Psoas muscle (tissue), 8 donors: ENCODE measurements around the gene POFUT2. TPM values are rescaled to one million over a fixed set of nuclear protein-coding genes. Genes with fewer than 3 reads are reported as not detected.

Source experiments
- ATAC-seq, 4 donors: fragments of 200-7000 bp; cut with Tn5 transposase; one replicate each; pipeline ENCODE4 v1.9.1; 2020; ENCODE audit warnings: moderate library complexity in 3 of 4, mild to moderate bottlenecking in 2 of 4
- DNase-seq, 2 donors: peaks; one replicate each; pipeline ENCODE4 v3.0.0-alpha.2; 2020
- H3K27ac ChIP-seq: fragments of 200-600 bp; one replicate; pipeline ENCODE4 v1.8.0; 2022
- H3K27me3 ChIP-seq, 3 donors: fragments of 200-600 bp in 1 of 3; one replicate each; pipeline versions ENCODE4 v1.6.1 to v1.8.0; 2013 to 2022; ENCODE audit warnings: low read length in 2 of 3, mild to moderate bottlenecking in 2 of 3, moderate library complexity in 1 of 3; ENCODE audit not compliant: insufficient read depth in 3 of 3
- H3K36me3 ChIP-seq, 2 donors: fragments of 200-600 bp in 1 of 2; one replicate each; pipeline versions ENCODE4 v1.6.1 to v1.8.0; 2013 to 2022; ENCODE audit warnings: low read depth in 1 of 2, mild to moderate bottlenecking in 1 of 2, moderate library complexity in 1 of 2; ENCODE audit not compliant: insufficient read depth in 1 of 2
- H3K4me1 ChIP-seq: fragments of 200-600 bp; one replicate; pipeline ENCODE4 v1.8.0; 2022
- H3K4me3 ChIP-seq: fragments of 200-600 bp; one replicate; pipeline ENCODE4 v1.8.0; 2022; ENCODE audit warnings: mild to moderate bottlenecking
- H3K9me3 ChIP-seq: fragments of 200-600 bp; one replicate; pipeline ENCODE4 v1.8.0; 2022
- CTCF ChIP-seq: fragments of 200-600 bp; IDR thresholded peaks from one replicate; pipeline ENCODE4 v1.8.0; 2022; ENCODE audit warnings: antibody characterized with exemption
- WGBS, 3 donors: extraction: QIAGEN DNeasy Blood & Tissue Kit; methylation state at CpG; one replicate each; pipeline versions ENCODE4 v1.1.6 to v1.1.7; 2013; 5-methylcytosine and 5-hydroxymethylcytosine counted together
- intact Hi-C, 2 donors: fragments of 100-400 bp; cut with DNase I; formaldehyde crosslinking; loops; one replicate each; pipeline versions ENCODE4 v1.11.0 to v1.14.2; 2022
- polyA plus RNA-seq, 3 donors: library from polyadenylated mRNA; stranded (reverse); fragments of 200-250 nt; gene quantifications; one replicate each; pipeline ENCODE4 v1.2.3, GENCODE V29; 2013
- total RNA-seq, 4 donors: library from RNA; stranded (reverse); fragmentation: NEBNext Ultra II Directional in 2 of 4; extraction: Animal tissue kit (Norgen Biotek cat#: 25700) in 2 of 4; gene quantifications; one replicate each; pipeline versions ENCODE4 v1.2.1 to v1.2.4, GENCODE V29; 2021 to 2023
- donor health status: healthy with polysubstance abuse.
- donor health status: DM: no; HTN: no; CAD: no; lungs with moderate emphysema.
- donor health status: Bipolar disorder and iron deficiency.
- donor health status: healthy.
- donor health status: DM: yes; HTN: yes; CAD: no.
- donor health status: DM: no; HTN: no; CAD: no.
- donor health status: DM: no; HTN: no; CAD: no.
- donor health status: DM: yes; HTN: yes; CAD: no.

POFUT2 gene
- total and polyA plus RNA-seq, 7 donors = 5.6 to 13.9 (median 10.8) TPM

- no peak for TF ChIP-seq CTCF
- Histone ChIP-seq H3K27me3 (no peaks in the 10 kb centered on the region), H3K4me3 (no peak overlapping the region), H3K4me1 (no peaks in the 10 kb centered on the region), H3K36me3 (peaks cover 4 to 38% of the 10 kb centered on the region in 2 donors), H3K9me3 (peaks cover 9% of the 10 kb centered on the region), H3K27ac (no peak overlapping the region)
- intact Hi-C loops = no loop called here
- DNase-seq = no peak
- ATAC-seq = no peak
- WGBS, 3 donors = 94% methylated on average over 29 of the region's 29 CpGs
Observed at GRCh38 chr21:45220714-45221490, 66.8 kb downstream of the POFUT2 start.

DNA sequence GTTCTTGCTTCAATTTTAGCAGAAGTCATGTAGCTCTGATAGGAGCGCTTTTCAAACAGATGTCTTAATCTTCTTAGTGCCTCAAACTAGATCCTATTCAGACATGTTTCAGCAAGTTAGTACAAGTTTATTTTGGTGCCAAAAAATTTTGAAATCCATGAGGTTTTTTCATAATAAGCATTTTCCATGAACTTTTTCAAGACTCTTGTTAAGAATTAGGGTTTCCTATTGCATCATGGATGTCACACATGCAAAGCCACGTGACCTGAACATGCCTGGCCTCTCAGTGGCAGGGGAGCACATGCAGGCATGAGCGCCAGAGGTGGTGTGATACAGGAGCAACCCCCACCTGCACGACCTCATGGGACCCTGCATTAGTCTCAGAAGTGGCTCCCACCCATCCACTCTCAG is 67.6 kb downstream of the POFUT2 start:
- DNase-seq (peak in 1 of 2 donors; percentile 69), ATAC-seq (peak in 2 of 4 donors; percentile 30 to 55)
- Histone ChIP-seq H3K36me3 (peaks cover 4 to 38% of the 10 kb centered on the region in 2 donors), H3K27ac (no peak overlapping the region), H3K9me3 (peaks cover 9% of the 10 kb centered on the region), H3K4me1 (no peaks in the 10 kb centered on the region), H3K27me3 (no peaks in the 10 kb centered on the region), H3K4me3 (no peak overlapping the region)
- intact Hi-C loops = no loop called here
- TF ChIP-seq CTCF = no peak
- WGBS, 3 donors = 76 to 86% (median 77%) methylated on average over 4 of the region's 4 CpGs

DNA sequence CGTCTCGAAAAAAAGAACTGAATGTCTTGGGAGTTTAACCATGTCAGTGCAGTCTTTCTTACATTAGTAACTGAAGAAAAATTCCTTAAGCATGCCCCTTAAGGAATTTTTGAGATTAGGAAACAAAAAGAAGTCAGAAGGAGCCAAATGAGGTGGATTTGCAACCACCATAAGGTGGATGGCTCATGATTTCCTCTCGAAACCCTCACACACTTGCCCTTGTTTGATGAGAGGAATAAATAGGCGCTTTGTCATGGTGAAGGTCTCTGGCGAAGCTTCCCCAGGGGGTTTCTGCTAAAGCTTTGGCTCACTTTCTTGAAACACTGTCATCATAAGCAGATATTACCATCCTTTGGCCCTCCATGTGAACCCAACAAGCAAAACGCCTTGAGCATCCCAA is 68.2 kb downstream of the POFUT2 start:
- intact Hi-C loops = no loop called here
- no peaks in the 10 kb centered on the region for H3K27me3 ChIP-seq
- no peaks in the 10 kb centered on the region for H3K4me1 ChIP-seq
- TF ChIP-seq CTCF = no peak
- WGBS, 3 donors = 89 to 92% (median 91%) methylated on average over 6 of the region's 6 CpGs
- DNase-seq (no peak), ATAC-seq (no peak)
- H3K4me3 ChIP-seq = no peak overlapping the region
- no peak overlapping the region for H3K27ac ChIP-seq
- H3K36me3 ChIP-seq = peaks cover 4 to 38% of the 10 kb centered on the region in 2 donors
- peaks cover 9% of the 10 kb centered on the region for H3K9me3 ChIP-seq

GRCh38 chr21:45217010-45217409 is 70.7 kb downstream of the POFUT2 start:
- no peak for ATAC-seq
- Histone ChIP-seq H3K9me3 (peaks cover 9% of the 10 kb centered on the region), H3K27me3 (no peaks in the 10 kb centered on the region), H3K36me3 (peaks cover 4 to 24% of the 10 kb centered on the region in 2 donors), H3K4me1 (no peaks in the 10 kb centered on the region), H3K4me3 (no peak overlapping the region), H3K27ac (no peak overlapping the region)
- no peak for TF ChIP-seq CTCF
- DNase-seq = no peak
- 81 to 84% (median 82%) methylated on average over 1 of the region's 1 CpG for WGBS, 3 donors
- intact Hi-C loops = no loop called here
